Nephron progenitor cell (in vitro differentiated cells): ENCODE measurements around the gene CCNQ.

Experiments
- DNase-seq: peaks from one replicate; pipeline ENCODE4 v3.0.0; 2021
- H3K27ac Mint-ChIP-seq: 2 replicates; pipeline ENCODE4 v1.8.0; 2021; ENCODE audit warnings: mild to moderate bottlenecking, moderate library complexity, mixed read lengths
- H3K27me3 Mint-ChIP-seq: 2 replicates; pipeline ENCODE4 v1.8.0; 2021; ENCODE audit warnings: mild to moderate bottlenecking, low read depth, mixed read lengths; ENCODE audit not compliant: poor library complexity
- H3K36me3 Mint-ChIP-seq: 2 replicates; pipeline ENCODE4 v1.8.0; 2021; ENCODE audit warnings: low read depth, mixed read lengths
- H3K4me1 Mint-ChIP-seq: 2 replicates; pipeline ENCODE4 v1.8.0; 2021; ENCODE audit warnings: mixed read lengths
- H3K4me3 Mint-ChIP-seq: 2 replicates; pipeline ENCODE4 v1.8.0; 2021; ENCODE audit warnings: mild to moderate bottlenecking, moderate library complexity, mixed read lengths
- H3K9me3 Mint-ChIP-seq: 2 replicates; pipeline ENCODE4 v1.8.0; 2021; ENCODE audit warnings: mild to moderate bottlenecking, moderate library complexity, mixed read lengths
- CTCF ChIP-seq: fragments of 200-600 bp; sonication (generic); IDR thresholded peaks from 2 replicates; pipeline ENCODE4 v1.5.0; 2021; ENCODE audit warnings: antibody characterized with exemption

Gene CCNQ

GRCh38 chrX:153596981-153597750, 1.8 kb downstream of the CCNQ start:
- Mint-ChIP-seq H3K27me3 (peaks cover 9% of the 10 kb centered on the region), H3K9me3 (peaks cover 73% of the 10 kb centered on the region), H3K4me1 (peaks cover 19% of the 10 kb centered on the region), H3K27ac (no peak overlapping the region), H3K36me3 (peaks cover 18% of the 10 kb centered on the region), H3K4me3 (peak overlapping the region; percentile 85)
- no peak for DNase-seq
- TF ChIP-seq CTCF: no peak

- H3K4me1 Mint-ChIP-seq: peaks cover 19% of the 10 kb centered on the region
- no peak overlapping the region for H3K4me3 Mint-ChIP-seq
- H3K36me3 Mint-ChIP-seq: peaks cover 18% of the 10 kb centered on the region
- no peak for DNase-seq
- no peak for TF ChIP-seq CTCF
- peaks cover 5% of the 10 kb centered on the region for H3K27me3 Mint-ChIP-seq
- peaks cover 72% of the 10 kb centered on the region for H3K9me3 Mint-ChIP-seq
- no peak overlapping the region for H3K27ac Mint-ChIP-seq
Observed at GRCh38 chrX:153595859-153596857, 2.8 kb downstream of the CCNQ start.

GRCh38 chrX:153595387-153595786, 3.6 kb downstream of the CCNQ start:
- Mint-ChIP-seq H3K9me3 (peaks cover 74% of the 10 kb centered on the region), H3K27ac (no peak overlapping the region), H3K27me3 (peaks cover 4% of the 10 kb centered on the region), H3K4me3 (no peak overlapping the region), H3K36me3 (peaks cover 18% of the 10 kb centered on the region), H3K4me1 (peaks cover 14% of the 10 kb centered on the region)
- TF ChIP-seq CTCF: no peak
- no peak for DNase-seq

GRCh38 chrX:153593811-153594500, 5.0 kb downstream of the CCNQ start:
- Mint-ChIP-seq H3K4me1 (peaks cover 7% of the 10 kb centered on the region), H3K9me3 (peaks cover 68% of the 10 kb centered on the region), H3K27ac (no peak overlapping the region), H3K4me3 (no peak overlapping the region), H3K27me3 (peaks cover 4% of the 10 kb centered on the region), H3K36me3 (peaks cover 18% of the 10 kb centered on the region)
- no peak for TF ChIP-seq CTCF
- DNase-seq: no peak

- Mint-ChIP-seq H3K27ac (no peak overlapping the region), H3K4me3 (no peak overlapping the region), H3K9me3 (peaks cover 69% of the 10 kb centered on the region), H3K27me3 (peaks cover 4% of the 10 kb centered on the region), H3K36me3 (peaks cover 21% of the 10 kb centered on the region), H3K4me1 (peaks cover 4% of the 10 kb centered on the region)
- DNase-seq: no peak
- TF ChIP-seq CTCF: no peak
Observed at GRCh38 chrX:153592966-153593688, 5.8 kb downstream of the CCNQ start.
